ENCODE data around the gene CETN1.
A peak's percentile ranks its signal among the peaks of the same experiment; 100 is the strongest.

The CETN1 gene

DNA sequence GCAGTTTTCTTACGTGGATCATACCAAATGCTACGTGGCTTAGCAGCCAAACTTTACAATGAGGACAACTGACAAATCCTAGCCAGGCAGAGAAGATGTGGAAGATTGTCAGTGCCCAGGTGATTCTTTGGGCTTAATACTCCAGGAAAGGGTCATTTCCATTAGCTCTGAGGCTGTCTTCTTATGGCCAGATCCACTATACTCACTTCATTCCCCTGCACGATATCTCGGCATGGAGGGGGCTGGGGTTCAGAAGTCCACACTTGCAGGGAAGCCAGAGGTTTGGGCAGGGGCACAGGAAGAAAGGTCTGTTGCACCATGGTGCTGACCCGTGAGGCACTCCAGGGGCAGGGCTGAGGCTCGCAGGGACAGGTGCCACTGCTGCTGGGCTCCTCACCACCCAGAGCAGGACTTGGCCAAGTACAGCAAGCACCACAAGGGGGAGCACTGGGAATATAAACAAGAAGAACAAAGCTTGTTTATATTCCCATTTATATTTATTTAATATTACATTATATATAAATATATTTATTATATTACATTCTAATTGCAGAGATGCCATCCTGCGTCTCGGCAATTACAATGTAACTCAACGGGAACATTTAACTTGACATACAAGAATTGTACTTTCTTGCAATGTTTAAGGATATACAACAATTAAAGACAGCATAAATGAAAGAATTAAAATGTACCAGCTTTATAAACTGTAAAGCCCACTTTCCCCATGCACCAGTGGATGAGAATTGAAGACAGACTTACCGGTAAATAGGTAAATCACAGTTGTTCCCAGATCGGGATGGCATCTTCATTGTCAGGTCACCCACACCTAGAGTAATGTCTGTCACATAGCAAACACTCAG lies 43.8 kb downstream of the CETN1 start:
- DNase-seq, result peak; percentile 39

- DNase-seq, result no peak
Observed at GRCh38 chr18:627231-627630, 47.1 kb downstream of the CETN1 start.

GRCh38 chr18:629269-630150 lies 49.3 kb downstream of the CETN1 start:
- DNase-seq, result no peak

DNA sequence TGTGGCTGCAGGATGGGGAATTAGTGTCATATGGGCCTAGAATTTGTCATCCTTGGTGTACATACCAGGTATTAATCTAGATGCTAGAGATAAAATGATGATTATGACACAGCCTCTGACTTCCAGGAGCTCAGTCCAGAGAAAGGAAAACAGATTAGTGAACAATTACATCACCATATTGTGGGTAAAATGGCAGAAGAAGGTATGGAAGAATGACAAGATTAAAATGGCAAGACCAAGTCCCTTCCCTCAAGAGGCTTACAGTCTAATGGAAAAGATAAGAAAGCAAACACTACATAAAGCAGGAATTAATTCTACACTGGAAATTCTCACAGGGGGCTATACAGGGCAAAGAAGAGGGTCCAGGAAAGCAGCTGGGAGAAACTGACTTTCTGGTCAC lies 51.4 kb downstream of the CETN1 start:
- no peak for DNase-seq
